DOHH2 (cell line): ENCODE measurements around the gene AKAP11.

Source experiments
- EZH2phosphoT487 ChIP-seq: fragments of 200-600 bp; sonication (generic); IDR thresholded peaks from 2 replicates; pipeline ENCODE4 v1.6.1; 2017; ENCODE audit warnings: borderline replicate concordance, mild to moderate bottlenecking, antibody characterized with exemption, low read length, moderate library complexity, mixed read lengths
- TF ChIP-seq, protein P1 (sequence below): fragments of 200-600 bp; sonication (generic); IDR thresholded peaks from one replicate; pipeline ENCODE4 v1.5.1; 2014; ENCODE audit warnings: antibody characterized with exemption, mild to moderate bottlenecking, low read depth, low read length; ENCODE audit not compliant: poor library complexity, severe bottlenecking

DNA sequence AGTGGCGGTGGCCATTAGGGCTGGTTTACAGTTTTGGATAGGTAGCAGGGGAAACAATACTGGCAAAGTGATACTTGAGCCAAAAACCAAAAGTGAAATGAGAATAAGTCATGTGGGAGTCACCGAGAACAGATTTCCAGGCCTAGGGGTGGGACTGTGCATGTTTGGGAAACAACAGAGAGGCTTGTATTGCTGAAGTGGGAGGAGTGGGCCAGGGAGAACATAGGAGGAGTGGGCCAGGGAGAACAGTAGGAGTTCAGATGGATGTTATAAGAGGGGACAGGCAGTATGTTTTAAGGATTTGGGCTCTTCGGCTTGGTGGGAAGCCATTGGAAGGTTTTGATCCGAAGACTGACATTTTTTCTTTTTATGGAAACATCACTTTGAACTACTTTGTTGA, 35.5 kb downstream of the AKAP11 start:
- TF ChIP-seq EZH2phosphoT487: no peak
- TF ChIP-seq, protein P1, sequence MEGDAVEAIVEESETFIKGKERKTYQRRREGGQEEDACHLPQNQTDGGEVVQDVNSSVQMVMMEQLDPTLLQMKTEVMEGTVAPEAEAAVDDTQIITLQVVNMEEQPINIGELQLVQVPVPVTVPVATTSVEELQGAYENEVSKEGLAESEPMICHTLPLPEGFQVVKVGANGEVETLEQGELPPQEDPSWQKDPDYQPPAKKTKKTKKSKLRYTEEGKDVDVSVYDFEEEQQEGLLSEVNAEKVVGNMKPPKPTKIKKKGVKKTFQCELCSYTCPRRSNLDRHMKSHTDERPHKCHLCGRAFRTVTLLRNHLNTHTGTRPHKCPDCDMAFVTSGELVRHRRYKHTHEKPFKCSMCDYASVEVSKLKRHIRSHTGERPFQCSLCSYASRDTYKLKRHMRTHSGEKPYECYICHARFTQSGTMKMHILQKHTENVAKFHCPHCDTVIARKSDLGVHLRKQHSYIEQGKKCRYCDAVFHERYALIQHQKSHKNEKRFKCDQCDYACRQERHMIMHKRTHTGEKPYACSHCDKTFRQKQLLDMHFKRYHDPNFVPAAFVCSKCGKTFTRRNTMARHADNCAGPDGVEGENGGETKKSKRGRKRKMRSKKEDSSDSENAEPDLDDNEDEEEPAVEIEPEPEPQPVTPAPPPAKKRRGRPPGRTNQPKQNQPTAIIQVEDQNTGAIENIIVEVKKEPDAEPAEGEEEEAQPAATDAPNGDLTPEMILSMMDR: no peak
